ENCODE results near the gene OTOA. TPM values are rescaled to one million over a fixed set of nuclear protein-coding genes. Genes with fewer than 3 reads are reported as not detected.
"Not testable (repeated sequence)": the region's sequence is repeated elsewhere in the genome, so short reads cannot be mapped to it uniquely, and the experiment has no call there.

Gene OTOA
- polyA plus RNA-seq, 3 donors from 2014 or later, result not detected

- no peaks in the 10 kb centered on the region for H3K36me3 Mint-ChIP-seq
- H3K4me1 Mint-ChIP-seq, result no peaks in the 10 kb centered on the region
- no peaks in the 10 kb centered on the region for H3K9me3 Mint-ChIP-seq
- H3K4me3 Mint-ChIP-seq, result no peak overlapping the region
- H3K27me3 Mint-ChIP-seq (ENCODE audit: low read depth in 3 of 3), result peaks cover 0 to 7% (median 3%) of the 10 kb centered on the region in 3 donors
- H3K27ac Mint-ChIP-seq, result no peak overlapping the region
- no peak for DNase-seq
Measured at GRCh38 chr16:21723532-21723931, 59.8 kb downstream of the OTOA start.

GRCh38 chr16:21727344-21727743, 63.6 kb downstream of the OTOA start:
- Mint-ChIP-seq H3K27me3 (ENCODE audit: low read depth in 3 of 3) (peaks cover 0 to 10% (median 3%) of the 10 kb centered on the region in 3 donors), H3K27ac (no peak overlapping the region), H3K36me3 (no peaks in the 10 kb centered on the region), H3K9me3 (no peaks in the 10 kb centered on the region), H3K4me1 (no peaks in the 10 kb centered on the region), H3K4me3 (no peak overlapping the region)
- DNase-seq, result no peak

GRCh38 chr16:21731233-21731632, 67.5 kb downstream of the OTOA start:
- not testable (repeated sequence) for H3K36me3 Mint-ChIP-seq; H3K27ac Mint-ChIP-seq; H3K27me3 Mint-ChIP-seq (ENCODE audit: low read depth in 3 of 3); H3K4me1 Mint-ChIP-seq; H3K4me3 Mint-ChIP-seq; H3K9me3 Mint-ChIP-seq; DNase-seq

- DNase-seq; H3K4me3 Mint-ChIP-seq; H3K27ac Mint-ChIP-seq; H3K36me3 Mint-ChIP-seq; H3K9me3 Mint-ChIP-seq; H3K27me3 Mint-ChIP-seq (ENCODE audit: low read depth in 3 of 3); H3K4me1 Mint-ChIP-seq: not testable (repeated sequence)
Measured at GRCh38 chr16:21740637-21741036, 76.9 kb downstream of the OTOA start.

GRCh38 chr16:21756192-21757079, 92.7 kb downstream of the OTOA start:
- not testable (repeated sequence) for DNase-seq; H3K4me3 Mint-ChIP-seq; H3K9me3 Mint-ChIP-seq; H3K4me1 Mint-ChIP-seq; H3K27ac Mint-ChIP-seq; H3K27me3 Mint-ChIP-seq (ENCODE audit: low read depth in 3 of 3); H3K36me3 Mint-ChIP-seq

- not testable (repeated sequence) for H3K4me1 Mint-ChIP-seq; H3K4me3 Mint-ChIP-seq; H3K27me3 Mint-ChIP-seq (ENCODE audit: low read depth in 3 of 3); H3K36me3 Mint-ChIP-seq; H3K9me3 Mint-ChIP-seq; DNase-seq; H3K27ac Mint-ChIP-seq
Measured at GRCh38 chr16:21757080-21757671, 93.4 kb downstream of the OTOA start.

- not testable (repeated sequence) for H3K4me3 Mint-ChIP-seq; H3K27me3 Mint-ChIP-seq (ENCODE audit: low read depth in 3 of 3); DNase-seq; H3K4me1 Mint-ChIP-seq; H3K27ac Mint-ChIP-seq; H3K9me3 Mint-ChIP-seq; H3K36me3 Mint-ChIP-seq
Measured at GRCh38 chr16:21768280-21768679, 104.5 kb downstream of the OTOA start.

- H3K4me1 Mint-ChIP-seq; H3K9me3 Mint-ChIP-seq; DNase-seq; H3K36me3 Mint-ChIP-seq; H3K27ac Mint-ChIP-seq; H3K27me3 Mint-ChIP-seq (ENCODE audit: low read depth in 3 of 3); H3K4me3 Mint-ChIP-seq: not testable (repeated sequence)
Measured at GRCh38 chr16:21768810-21769209, 105.0 kb downstream of the OTOA start.

GRCh38 chr16:21769284-21769683, 105.5 kb downstream of the OTOA start:
- H3K27me3 Mint-ChIP-seq (ENCODE audit: low read depth in 3 of 3); H3K36me3 Mint-ChIP-seq; H3K4me3 Mint-ChIP-seq; H3K9me3 Mint-ChIP-seq; H3K4me1 Mint-ChIP-seq; DNase-seq; H3K27ac Mint-ChIP-seq: not testable (repeated sequence)

GRCh38 chr16:21770584-21770983, 106.8 kb downstream of the OTOA start:
- not testable (repeated sequence) for H3K36me3 Mint-ChIP-seq; DNase-seq; H3K4me1 Mint-ChIP-seq; H3K27me3 Mint-ChIP-seq (ENCODE audit: low read depth in 3 of 3); H3K27ac Mint-ChIP-seq; H3K4me3 Mint-ChIP-seq; H3K9me3 Mint-ChIP-seq

- H3K27me3 Mint-ChIP-seq (ENCODE audit: low read depth in 3 of 3); H3K27ac Mint-ChIP-seq; DNase-seq; H3K36me3 Mint-ChIP-seq; H3K4me1 Mint-ChIP-seq; H3K9me3 Mint-ChIP-seq; H3K4me3 Mint-ChIP-seq: not testable (repeated sequence)
Measured at GRCh38 chr16:21772547-21773206, 108.9 kb downstream of the OTOA start.

- not testable (repeated sequence) for H3K27ac Mint-ChIP-seq, H3K36me3 Mint-ChIP-seq
Measured at GRCh38 chr16:21773207-21773553, 109.4 kb downstream of the OTOA start.

GRCh38 chr16:21780525-21780924, 116.8 kb downstream of the OTOA start:
- not testable (repeated sequence) for H3K27ac Mint-ChIP-seq; H3K4me3 Mint-ChIP-seq; DNase-seq; H3K9me3 Mint-ChIP-seq; H3K4me1 Mint-ChIP-seq; H3K27me3 Mint-ChIP-seq (ENCODE audit: low read depth in 3 of 3); H3K36me3 Mint-ChIP-seq

More at GRCh38 chr16:21773207-21773553, 109.4 kb downstream of the OTOA start:
- not testable (repeated sequence) for H3K9me3 Mint-ChIP-seq; H3K4me1 Mint-ChIP-seq; H3K27me3 Mint-ChIP-seq (ENCODE audit: low read depth in 3 of 3); DNase-seq; H3K4me3 Mint-ChIP-seq

- not testable (repeated sequence) for H3K27ac Mint-ChIP-seq; H3K36me3 Mint-ChIP-seq; H3K9me3 Mint-ChIP-seq; DNase-seq; H3K4me1 Mint-ChIP-seq; H3K4me3 Mint-ChIP-seq; H3K27me3 Mint-ChIP-seq (ENCODE audit: low read depth in 3 of 3)
Measured at GRCh38 chr16:21790506-21790905, 126.7 kb downstream of the OTOA start.
